PFSK-1 (cell line): ENCODE data around the gene MTUS2.

Experiments
- FOXP2 ChIP-seq: optimal IDR thresholded peaks from 2 replicates; pipeline ENCODE3; 2011; ENCODE audit warnings: borderline replicate concordance, control low read depth, inconsistent platforms; ENCODE audit not compliant: insufficient read depth; ENCODE audit errors: extremely low read length, extremely low read depth
- POLR2AphosphoS5 ChIP-seq: IDR thresholded peaks from 2 replicates; pipeline ENCODE4 v1.6.1; 2012; ENCODE audit warnings: low read depth, mild to moderate bottlenecking, control low read depth, low read length, moderate library complexity
- SIN3A ChIP-seq: IDR thresholded peaks from 2 replicates; pipeline ENCODE4 v1.6.1; 2012; ENCODE audit warnings: mild to moderate bottlenecking, low read length, moderate library complexity, borderline replicate concordance; ENCODE audit not compliant: insufficient read depth
- TAF1 ChIP-seq: IDR thresholded peaks from 2 replicates; pipeline ENCODE4 v1.6.1; 2012; ENCODE audit warnings: low read length, control low read depth, borderline replicate concordance; ENCODE audit not compliant: insufficient read depth
- TF ChIP-seq, protein P1 (sequence below), 2 experiments: IDR thresholded peaks; 2 replicates each; pipeline versions ENCODE4 v1.6.1 to v1.8.0; 2011 to 2012; ENCODE audit warnings: low read depth in 2 of 2, low read length in 2 of 2, control low read depth in 1 of 2, inconsistent platforms in 1 of 2, mild to moderate bottlenecking in 1 of 2, moderate library complexity in 1 of 2; ENCODE audit not compliant: insufficient read depth in 1 of 2

MTUS2 gene

DNA sequence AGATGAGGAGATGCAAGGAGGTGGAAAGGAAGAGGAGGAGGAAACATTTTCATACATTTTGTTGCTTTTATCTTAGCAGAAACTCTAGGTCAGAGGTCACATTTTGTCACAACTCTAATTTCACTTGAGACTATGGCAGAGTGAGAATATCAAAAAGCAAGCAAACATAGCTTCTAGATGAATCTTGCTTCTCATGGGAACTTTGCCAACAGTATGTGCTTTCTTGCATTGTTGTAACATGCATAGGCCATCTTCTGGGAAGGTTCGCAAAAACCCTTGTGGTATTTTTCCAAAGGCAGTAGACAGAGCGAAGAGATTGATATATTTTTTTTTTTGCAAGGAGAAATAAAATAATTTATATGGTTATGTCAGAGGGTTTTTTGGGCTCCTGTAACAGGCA is 291.3 kb downstream of the MTUS2 start:
- no peak for TF ChIP-seq POLR2AphosphoS5
- TF ChIP-seq TAF1, result no peak

DNA sequence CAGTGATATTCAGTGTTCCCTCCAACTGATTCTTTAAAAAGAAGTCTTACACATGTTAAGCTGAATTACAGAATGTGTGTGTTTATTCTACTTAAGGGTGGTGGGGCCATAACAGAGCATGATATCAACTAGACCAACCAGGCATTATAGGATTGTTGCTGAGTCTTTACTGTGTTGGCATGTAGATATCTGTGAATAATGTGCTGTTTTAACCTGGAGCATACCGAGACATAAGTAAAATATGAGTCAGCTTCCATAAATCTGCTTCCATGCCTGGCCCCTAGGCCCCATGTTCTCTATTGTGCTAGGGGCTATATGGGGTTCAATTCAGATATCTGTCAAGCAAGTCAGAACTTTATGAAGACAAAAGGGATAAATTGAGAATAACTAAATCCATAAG is 295.7 kb downstream of the MTUS2 start:
- TF ChIP-seq TAF1, result no peak
- no peak for TF ChIP-seq FOXP2
- TF ChIP-seq, protein P1, sequence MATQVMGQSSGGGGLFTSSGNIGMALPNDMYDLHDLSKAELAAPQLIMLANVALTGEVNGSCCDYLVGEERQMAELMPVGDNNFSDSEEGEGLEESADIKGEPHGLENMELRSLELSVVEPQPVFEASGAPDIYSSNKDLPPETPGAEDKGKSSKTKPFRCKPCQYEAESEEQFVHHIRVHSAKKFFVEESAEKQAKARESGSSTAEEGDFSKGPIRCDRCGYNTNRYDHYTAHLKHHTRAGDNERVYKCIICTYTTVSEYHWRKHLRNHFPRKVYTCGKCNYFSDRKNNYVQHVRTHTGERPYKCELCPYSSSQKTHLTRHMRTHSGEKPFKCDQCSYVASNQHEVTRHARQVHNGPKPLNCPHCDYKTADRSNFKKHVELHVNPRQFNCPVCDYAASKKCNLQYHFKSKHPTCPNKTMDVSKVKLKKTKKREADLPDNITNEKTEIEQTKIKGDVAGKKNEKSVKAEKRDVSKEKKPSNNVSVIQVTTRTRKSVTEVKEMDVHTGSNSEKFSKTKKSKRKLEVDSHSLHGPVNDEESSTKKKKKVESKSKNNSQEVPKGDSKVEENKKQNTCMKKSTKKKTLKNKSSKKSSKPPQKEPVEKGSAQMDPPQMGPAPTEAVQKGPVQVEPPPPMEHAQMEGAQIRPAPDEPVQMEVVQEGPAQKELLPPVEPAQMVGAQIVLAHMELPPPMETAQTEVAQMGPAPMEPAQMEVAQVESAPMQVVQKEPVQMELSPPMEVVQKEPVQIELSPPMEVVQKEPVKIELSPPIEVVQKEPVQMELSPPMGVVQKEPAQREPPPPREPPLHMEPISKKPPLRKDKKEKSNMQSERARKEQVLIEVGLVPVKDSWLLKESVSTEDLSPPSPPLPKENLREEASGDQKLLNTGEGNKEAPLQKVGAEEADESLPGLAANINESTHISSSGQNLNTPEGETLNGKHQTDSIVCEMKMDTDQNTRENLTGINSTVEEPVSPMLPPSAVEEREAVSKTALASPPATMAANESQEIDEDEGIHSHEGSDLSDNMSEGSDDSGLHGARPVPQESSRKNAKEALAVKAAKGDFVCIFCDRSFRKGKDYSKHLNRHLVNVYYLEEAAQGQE (IDR thresholded peaks at IDR 0.05; ENCODE audit: insufficient read depth in 1 of 2, low read depth in 2 of 2, low read length in 2 of 2), result no peak
- TF ChIP-seq POLR2AphosphoS5, result no peak
- no peak for TF ChIP-seq SIN3A

DNA sequence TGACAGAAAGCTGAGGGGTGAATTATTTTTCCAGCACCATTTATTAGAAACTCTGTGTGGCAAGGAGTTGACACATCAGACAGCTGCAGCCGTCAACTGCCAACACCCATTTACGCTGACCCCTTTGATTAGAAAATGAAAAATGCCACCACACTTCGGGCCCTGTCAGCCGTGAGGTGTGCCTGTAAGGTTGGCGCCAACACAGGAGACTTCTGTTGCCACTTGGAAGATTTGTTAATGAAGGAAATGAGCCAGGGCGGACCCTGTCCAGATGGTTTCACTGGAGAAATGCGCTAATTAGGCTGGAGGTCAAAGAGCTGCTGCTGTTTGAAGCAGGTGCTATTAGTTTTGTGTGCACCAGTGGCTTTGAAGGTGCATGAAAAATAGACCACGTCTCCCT is 297.5 kb downstream of the MTUS2 start:
- TF ChIP-seq, protein P1 (IDR thresholded peaks at IDR 0.05; ENCODE audit: insufficient read depth in 1 of 2, low read depth in 2 of 2, low read length in 2 of 2), result no peak
- TF ChIP-seq POLR2AphosphoS5 (no peak), SIN3A (no peak), TAF1 (no peak), FOXP2 (no peak)

DNA sequence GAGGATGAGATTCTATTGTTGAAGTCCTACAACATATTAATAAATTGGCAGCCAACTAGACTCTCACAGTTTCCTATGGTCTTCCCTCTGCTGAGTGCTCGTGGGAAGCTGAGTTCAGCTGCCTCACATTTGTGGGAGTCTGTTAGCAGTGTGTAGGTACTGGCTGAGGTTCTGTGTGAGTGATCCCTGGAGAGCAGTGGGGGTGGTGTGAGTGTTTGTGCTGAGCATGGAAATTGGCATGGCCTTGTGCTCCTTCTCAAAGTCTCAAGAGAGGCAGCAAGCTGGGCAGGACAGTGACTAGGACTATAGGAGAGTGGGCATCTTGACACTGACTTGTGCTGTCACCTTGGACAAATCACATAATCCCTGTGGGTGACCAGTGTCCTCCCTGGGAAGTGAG is 298.3 kb downstream of the MTUS2 start:
- TF ChIP-seq FOXP2 (no peak), TAF1 (no peak), POLR2AphosphoS5 (no peak), SIN3A (no peak)
- TF ChIP-seq, protein P1 (IDR thresholded peaks at IDR 0.05; ENCODE audit: insufficient read depth in 1 of 2, low read depth in 2 of 2, low read length in 2 of 2), result no peak

DNA sequence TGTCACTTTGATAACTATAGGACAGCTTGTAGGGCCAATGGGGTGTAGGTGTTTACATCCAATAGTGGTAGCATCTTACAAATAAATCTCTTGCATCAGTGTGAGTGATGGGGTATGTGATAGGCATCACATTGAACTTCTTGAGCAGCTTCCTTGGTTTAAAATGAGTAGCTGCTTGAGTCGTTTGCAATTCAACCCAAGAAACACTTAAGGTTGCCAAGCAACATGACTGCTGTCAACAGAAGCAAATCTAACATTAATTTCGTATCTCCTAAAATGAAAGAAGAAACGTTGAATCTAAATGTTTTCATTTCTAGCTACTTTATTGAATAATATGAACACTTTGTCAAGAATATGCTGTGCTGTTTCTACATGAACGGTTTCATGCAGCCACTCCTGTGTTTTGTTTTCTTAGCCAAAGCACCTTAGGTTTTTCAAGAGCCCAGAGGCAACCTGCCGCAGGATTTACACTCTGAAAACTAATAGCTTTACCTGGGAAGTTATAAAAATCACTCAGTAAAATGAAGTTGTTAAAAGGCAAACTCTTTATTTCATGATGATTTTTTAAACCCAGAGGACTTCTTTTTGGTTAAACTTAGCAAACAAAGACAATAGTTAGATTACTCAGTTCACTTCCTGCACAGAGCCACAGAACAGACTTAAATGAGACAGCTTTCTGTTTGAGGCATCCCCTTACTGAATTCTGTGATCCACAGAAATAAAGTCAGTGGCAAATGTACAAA is 305.2 kb downstream of the MTUS2 start:
- no peak for TF ChIP-seq TAF1

DNA sequence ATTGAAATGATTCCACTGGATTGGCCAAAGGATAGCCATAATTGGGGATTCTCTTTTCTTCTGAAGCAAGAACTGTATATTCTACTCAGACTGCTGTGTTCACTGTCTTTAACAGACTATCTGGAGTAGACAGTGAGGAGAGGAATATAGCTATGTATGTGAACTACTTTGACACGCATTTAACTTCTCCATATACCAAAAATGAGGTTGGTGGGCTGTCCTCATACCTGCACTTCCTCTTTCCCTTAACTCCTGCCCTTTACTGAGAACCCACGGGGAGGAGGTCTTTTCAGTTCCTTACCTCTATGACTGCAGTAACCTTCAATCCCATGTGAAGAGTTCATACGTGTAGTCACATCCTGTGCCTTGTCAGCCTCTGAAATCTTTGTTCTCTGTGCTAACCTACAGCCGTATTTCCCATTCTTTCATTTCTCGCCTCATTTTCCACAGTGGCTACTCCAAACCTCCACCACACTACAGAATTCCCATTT is 305.8 kb downstream of the MTUS2 start:
- no peak for TF ChIP-seq TAF1
- TF ChIP-seq, protein P1 (IDR thresholded peaks at IDR 0.05; ENCODE audit: insufficient read depth in 1 of 2, low read depth in 2 of 2, low read length in 2 of 2), result no peak
- no peak for TF ChIP-seq POLR2AphosphoS5
- TF ChIP-seq FOXP2, result no peak
- no peak for TF ChIP-seq SIN3A
